ENCODE measurements around the gene GRIP1.

- TF ChIP-seq CTCF (IDR thresholded peaks at IDR 0.05; ENCODE audit: insufficient read depth, low read length, poor library complexity, severe bottlenecking) (no peak), EZH2phosphoT487 (conservative IDR thresholded peaks at IDR 0.05; ENCODE audit: low read length) (no peak)
Measured at GRCh38 chr12:66709457-66709773, 30.5 kb upstream of the GRIP1 start.

Data from SU-DHL-6 (cell line).